Right lobe of liver (tissue), 6 donors: ENCODE results near the gene TCEANC2. TPM values are rescaled to one million over a fixed set of nuclear protein-coding genes. Genes with fewer than 3 reads are reported as not detected.

ENCODE experiments used
- ATAC-seq, 4 donors: fragments of 200-7000 bp; cut with Tn5 transposase; one replicate each; pipeline ENCODE4 v1.9.1; 2020; ENCODE audit warnings: mild to moderate bottlenecking in 4 of 4, moderate library complexity in 4 of 4
- DNase-seq, 3 donors: peaks; one replicate each; pipeline ENCODE4 v3.0.0-alpha.2; 2020
- H3K27ac ChIP-seq, 3 donors: fragments of 200-600 bp; one replicate each; pipeline ENCODE4 v1.8.0; 2022
- H3K27me3 ChIP-seq, 2 donors: fragments of 200-600 bp; one replicate each; pipeline ENCODE4 v1.8.0; 2022
- H3K36me3 ChIP-seq, 4 donors: fragments of 200-600 bp; sonication (generic) in 1 of 4; one replicate each; pipeline versions ENCODE4 v1.5.1 to v1.8.0; 2017 to 2022; ENCODE audit warnings: control low read depth in 1 of 4
- H3K4me1 ChIP-seq, 4 donors: fragments of 200-600 bp; sonication (generic) in 1 of 4; one replicate each; pipeline versions ENCODE4 v1.5.1 to v1.8.0; 2017 to 2022; ENCODE audit warnings: control low read depth in 1 of 4
- H3K4me3 ChIP-seq, 3 donors: fragments of 200-600 bp; one replicate each; pipeline ENCODE4 v1.8.0; 2022
- H3K9me3 ChIP-seq, 4 donors: fragments of 200-600 bp; sonication (generic) in 1 of 4; one replicate each; pipeline versions ENCODE4 v1.5.1 to v1.8.0; 2017 to 2022; ENCODE audit warnings: control low read depth in 1 of 4
- POLR2A ChIP-seq: fragments of 450-650 bp; IDR thresholded peaks from one replicate; pipeline ENCODE4 v1.6.1; 2017; ENCODE audit warnings: antibody characterized with exemption, mild to moderate bottlenecking
- WGBS: methylation state at CpG from one replicate; pipeline ENCODE4 v1.1.6; 2018; ENCODE audit warnings: low coverage, low lambda C conversion rate; ENCODE audit not compliant: insufficient coverage; ENCODE audit errors: missing lambda C conversion rate; 5-methylcytosine and 5-hydroxymethylcytosine counted together
- intact Hi-C, 2 donors: fragments of 100-400 bp; cut with DNase I; formaldehyde crosslinking; loops; one replicate each; pipeline versions ENCODE4 v1.11.2 to v1.14.1; 2022
- total RNA-seq, 6 experiments: library from RNA; depleted of rRNA in 2 of 6; stranded (reverse); fragments of >200 nt in 2 of 6; fragmentation: NEBNext Ultra II Directional in 3 of 6; extraction: Animal tissue kit (Norgen Biotek cat#: 25700) in 3 of 6; gene quantifications; one replicate each; pipeline versions ENCODE4 v1.1.0 to v1.2.4, GENCODE V29; 2016 to 2023
- TF ChIP-seq, protein P1 (sequence below), 4 donors: fragments of 200-600 bp in 3 of 4; fragments of 450-650 bp in 1 of 4; IDR thresholded peaks; one replicate each; pipeline versions ENCODE4 v1.5.1 to v1.8.0; 2016 to 2022; ENCODE audit warnings: antibody characterized with exemption in 4 of 4, mild to moderate bottlenecking in 2 of 4
- donor health status: DM: no; HTN: yes; CAD: no.
- donor health status: DM: no; HTN: no; CAD: no.
- donor health status: DM: no; HTN: no; CAD: no.
- donor health status: DM: no; HTN: yes; CAD: no.
- donor health status: DM: no; HTN: yes; CAD: no.

TCEANC2 gene
- total RNA-seq, 6 experiments from 2014 or later: 1.2 to 2.9 (median 1.8) TPM

DNA sequence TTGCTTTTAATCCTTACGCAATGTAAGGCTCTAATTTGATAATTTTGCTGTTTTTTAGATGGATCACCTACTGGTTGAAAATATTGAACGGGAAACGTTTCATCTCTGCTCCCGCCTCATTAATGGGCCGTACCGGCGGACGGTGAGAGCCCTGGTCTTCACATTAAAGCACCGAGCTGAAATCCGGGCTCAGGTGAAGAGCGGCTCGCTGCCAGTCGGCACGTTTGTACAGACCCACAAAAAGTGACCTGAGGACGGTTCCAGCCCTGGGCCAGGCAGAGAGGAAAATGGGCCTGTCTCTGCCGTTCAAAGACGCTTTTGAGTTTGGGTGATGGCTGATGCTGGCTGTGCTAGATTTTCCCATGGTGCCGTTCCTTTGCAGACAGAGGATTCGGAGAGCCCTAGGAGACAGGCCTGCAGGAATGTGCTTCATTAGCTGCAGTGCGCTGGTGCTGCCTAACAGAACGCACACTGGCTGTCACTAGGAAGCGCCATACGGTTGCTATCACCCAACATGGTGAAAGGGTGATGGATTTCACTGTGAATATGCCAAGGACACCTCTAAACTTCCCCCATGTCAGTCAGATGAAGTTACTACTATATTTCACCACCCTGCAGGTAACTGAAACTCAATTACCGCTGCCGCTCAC lies 42.9 kb downstream of the TCEANC2 start:
- DNase-seq: no peak
- TF ChIP-seq, protein P1, sequence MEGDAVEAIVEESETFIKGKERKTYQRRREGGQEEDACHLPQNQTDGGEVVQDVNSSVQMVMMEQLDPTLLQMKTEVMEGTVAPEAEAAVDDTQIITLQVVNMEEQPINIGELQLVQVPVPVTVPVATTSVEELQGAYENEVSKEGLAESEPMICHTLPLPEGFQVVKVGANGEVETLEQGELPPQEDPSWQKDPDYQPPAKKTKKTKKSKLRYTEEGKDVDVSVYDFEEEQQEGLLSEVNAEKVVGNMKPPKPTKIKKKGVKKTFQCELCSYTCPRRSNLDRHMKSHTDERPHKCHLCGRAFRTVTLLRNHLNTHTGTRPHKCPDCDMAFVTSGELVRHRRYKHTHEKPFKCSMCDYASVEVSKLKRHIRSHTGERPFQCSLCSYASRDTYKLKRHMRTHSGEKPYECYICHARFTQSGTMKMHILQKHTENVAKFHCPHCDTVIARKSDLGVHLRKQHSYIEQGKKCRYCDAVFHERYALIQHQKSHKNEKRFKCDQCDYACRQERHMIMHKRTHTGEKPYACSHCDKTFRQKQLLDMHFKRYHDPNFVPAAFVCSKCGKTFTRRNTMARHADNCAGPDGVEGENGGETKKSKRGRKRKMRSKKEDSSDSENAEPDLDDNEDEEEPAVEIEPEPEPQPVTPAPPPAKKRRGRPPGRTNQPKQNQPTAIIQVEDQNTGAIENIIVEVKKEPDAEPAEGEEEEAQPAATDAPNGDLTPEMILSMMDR (IDR thresholded peaks at IDR 0.05): no peak
- no peak for TF ChIP-seq POLR2A

DNA sequence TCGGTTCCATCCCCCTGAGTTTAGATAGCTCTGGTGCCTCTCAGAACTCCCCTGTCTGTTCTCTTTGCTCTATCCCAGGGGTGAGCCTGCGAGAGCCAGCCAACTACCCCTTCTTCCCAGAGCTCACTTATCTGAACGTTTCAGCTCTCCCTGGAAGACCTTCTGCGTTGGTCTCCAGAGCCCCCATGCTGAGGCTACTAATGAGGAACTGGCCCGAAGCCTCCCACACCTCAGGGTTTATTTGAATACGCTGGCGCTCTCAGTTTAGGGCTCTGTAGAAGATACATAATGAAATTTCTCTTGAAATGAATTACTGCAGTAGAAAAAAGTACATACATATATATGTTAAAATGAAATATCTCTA lies 43.5 kb downstream of the TCEANC2 start:
- ATAC-seq (no peak), DNase-seq (no peak)
- TF ChIP-seq POLR2A: no peak
- TF ChIP-seq, protein P1 (IDR thresholded peaks at IDR 0.05): no peak
- Histone ChIP-seq H3K9me3 (no peaks in the 10 kb centered on the region), H3K4me1 (peaks cover 0 to 24% (median 3%) of the 10 kb centered on the region in 4 donors), H3K36me3 (no peaks in the 10 kb centered on the region), H3K27ac (no peak overlapping the region), H3K4me3 (no peak overlapping the region), H3K27me3 (no peaks in the 10 kb centered on the region)
- intact Hi-C loops: no loop called here
- WGBS: 75% methylated on average over 7 of the region's 7 CpGs

More for the DNA sequence above, 42.9 kb downstream of the TCEANC2 start:
- H3K4me1 ChIP-seq: peaks cover 0 to 24% (median 3%) of the 10 kb centered on the region in 4 donors
- 68% methylated on average over 20 of the region's 25 CpGs for WGBS
- H3K4me3 ChIP-seq: no peak overlapping the region
- no peak for ATAC-seq
- H3K9me3 ChIP-seq: no peaks in the 10 kb centered on the region
- H3K27ac ChIP-seq: no peak overlapping the region
- H3K36me3 ChIP-seq: no peaks in the 10 kb centered on the region
- intact Hi-C loops: no loop called here
- H3K27me3 ChIP-seq: no peaks in the 10 kb centered on the region

DNA sequence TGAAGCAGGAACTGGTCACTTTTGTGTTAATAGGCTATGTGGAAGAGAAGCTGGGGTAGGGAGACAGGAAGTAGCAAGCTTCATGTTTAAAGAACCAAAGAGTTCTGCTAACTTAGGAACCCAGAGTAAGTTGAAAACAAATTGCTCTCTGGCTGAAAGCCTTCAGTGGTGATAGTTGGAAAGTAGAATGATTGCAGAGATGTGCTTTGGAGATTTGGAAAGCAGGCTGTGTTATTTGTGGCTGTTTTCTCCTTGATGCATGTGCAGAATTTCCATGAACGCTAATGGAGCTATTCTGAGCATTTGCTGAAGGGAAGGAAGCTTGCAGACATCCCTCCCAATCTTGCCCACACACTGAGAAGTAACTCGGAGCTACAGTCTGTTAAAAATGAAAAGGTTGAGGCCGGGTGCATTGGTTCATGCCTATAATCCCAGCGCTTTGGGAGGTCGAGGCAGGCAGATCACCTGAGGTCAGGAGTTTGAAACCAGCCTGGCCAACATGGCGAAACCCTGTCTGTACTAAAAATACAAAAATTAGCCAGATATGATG lies 45.7 kb downstream of the TCEANC2 start:
- Histone ChIP-seq H3K36me3 (no peaks in the 10 kb centered on the region), H3K27me3 (no peaks in the 10 kb centered on the region), H3K9me3 (no peaks in the 10 kb centered on the region), H3K27ac (no peak overlapping the region), H3K4me1 (peaks cover 0 to 20% (median 3%) of the 10 kb centered on the region in 4 donors), H3K4me3 (no peak overlapping the region)
- 73% methylated on average over 6 of the region's 6 CpGs for WGBS
- ATAC-seq (no peak), DNase-seq (no peak)
- TF ChIP-seq, protein P1 (IDR thresholded peaks at IDR 0.05): no peak
- TF ChIP-seq POLR2A: no peak
- intact Hi-C loops: no loop called here

DNA sequence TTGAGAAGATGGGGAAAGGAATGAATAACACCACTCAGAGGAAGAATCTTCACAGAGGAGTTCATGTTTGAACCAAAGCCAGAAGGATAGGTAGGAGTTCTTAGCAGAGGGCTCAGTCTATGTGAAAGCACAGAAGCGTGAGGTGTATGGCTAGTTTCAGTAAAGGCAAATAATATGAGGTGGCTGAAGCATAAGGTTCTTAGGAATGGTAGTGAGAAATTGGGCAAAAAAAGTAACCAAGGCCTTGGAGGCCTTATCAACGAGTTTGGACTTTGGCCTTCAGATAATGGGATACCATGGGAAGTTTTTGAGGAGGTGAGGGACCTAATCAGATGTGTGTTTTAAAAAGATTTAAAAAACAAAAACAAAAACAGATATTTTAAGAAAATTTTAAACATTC lies 47.1 kb downstream of the TCEANC2 start:
- Histone ChIP-seq H3K4me1 (peaks cover 0 to 6% (median 0%) of the 10 kb centered on the region in 4 donors), H3K36me3 (no peaks in the 10 kb centered on the region), H3K27me3 (no peaks in the 10 kb centered on the region), H3K9me3 (no peaks in the 10 kb centered on the region), H3K4me3 (no peak overlapping the region), H3K27ac (no peak overlapping the region)
- no peak for DNase-seq
- intact Hi-C loops: no loop called here
- TF ChIP-seq, protein P1 (IDR thresholded peaks at IDR 0.05): no peak
- TF ChIP-seq POLR2A: no peak
- WGBS: 54% methylated on average over 2 of the region's 2 CpGs
- no peak for ATAC-seq
